ENCODE data around the gene GPNMB.
"Not testable (repeated sequence)": the region's sequence is repeated elsewhere in the genome, so short reads cannot be mapped to it uniquely, and the experiment has no call there.

The GPNMB gene

DNA sequence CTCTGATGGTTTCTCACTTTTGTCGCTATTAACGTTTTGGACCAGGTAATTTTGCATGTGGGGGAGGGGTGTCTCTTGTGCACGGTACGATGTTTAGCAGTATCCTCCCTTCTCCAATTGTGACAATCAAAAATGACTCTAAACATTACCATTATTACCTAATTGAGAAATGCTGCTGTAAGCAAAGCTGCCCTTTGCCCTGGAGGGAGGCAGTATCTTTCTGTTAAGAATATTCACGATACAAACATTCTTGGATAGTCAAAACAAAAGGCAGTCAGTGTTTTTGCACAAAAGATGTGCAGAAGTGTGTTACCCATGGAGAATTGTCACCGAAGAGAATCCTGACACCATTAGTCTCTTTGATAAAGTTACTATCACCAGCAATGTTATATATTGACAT is 62.2 kb downstream of the GPNMB start:
- DNase-seq = no peak

DNA sequence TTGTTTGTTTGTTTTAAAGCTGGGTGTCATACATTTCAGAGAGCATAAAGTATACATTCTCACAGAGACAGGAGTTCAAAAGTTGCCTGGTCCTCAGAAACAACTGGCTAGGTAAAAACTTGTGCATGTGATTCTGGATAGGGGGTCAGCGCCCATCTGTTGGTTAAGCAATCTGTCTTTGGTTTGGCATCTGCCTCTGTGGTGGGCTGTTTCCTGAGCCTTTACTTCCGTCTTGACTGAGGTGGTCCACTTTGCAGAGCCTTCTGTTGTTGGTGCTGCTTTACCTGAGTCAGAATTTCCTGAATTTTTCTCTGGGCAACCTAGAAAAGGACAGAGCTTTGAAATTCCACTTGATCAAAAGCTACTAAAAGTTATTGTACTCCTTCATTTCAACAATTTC is 65.6 kb downstream of the GPNMB start:
- not testable (repeated sequence) for DNase-seq

DNA sequence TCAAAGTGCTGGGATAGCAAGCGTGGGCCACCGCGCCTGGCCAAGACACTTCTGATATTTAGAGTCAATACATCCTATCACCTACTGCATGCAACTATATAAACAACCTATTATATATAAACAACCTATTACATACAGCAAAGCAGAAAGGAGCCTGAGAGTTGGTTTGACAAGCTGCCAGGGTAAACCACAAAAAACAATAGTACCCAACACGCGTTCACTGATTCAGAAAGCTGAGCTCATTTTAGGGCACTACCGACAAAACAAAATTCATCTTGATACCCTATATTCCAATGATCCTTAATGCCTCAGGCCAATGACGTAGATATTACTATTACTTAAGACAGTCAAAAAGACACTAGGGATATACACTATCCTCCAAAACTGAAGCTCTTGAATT is 68.8 kb downstream of the GPNMB start:
- DNase-seq = no peak
